ENCODE results near the gene MYO1B. TPM values are rescaled to one million over a fixed set of nuclear protein-coding genes. Genes with fewer than 3 reads are reported as not detected.

MYO1B gene
- polyA plus RNA-seq, 1 donor (not counting 4 experiments of a cell fraction or from before 2014, with no cell fraction given): 277 TPM

- Histone ChIP-seq H3K79me2 (ENCODE audit: control insufficient read depth, insufficient read depth, low read length) (no peaks in the 10 kb centered on the region), H3K4me2 (ENCODE audit: control insufficient read depth, extremely low read depth, insufficient read depth, low read depth, low read length) (no peak overlapping the region), H3K27me3 (ENCODE audit: control insufficient read depth, extremely low read depth, insufficient read depth, low read length) (no peaks in the 10 kb centered on the region), H3K9me1 (ENCODE audit: control insufficient read depth, extremely low read depth, insufficient read depth, low read length) (no peaks in the 10 kb centered on the region), H2AFZ (ENCODE audit: control insufficient read depth, low read length) (no peak overlapping the region), H3K4me1 (ENCODE audit: control insufficient read depth, extremely low read depth, insufficient read depth, low read length) (peaks cover 41% of the 10 kb centered on the region), H3K4me3 (ENCODE audit: control insufficient read depth in 2 of 3, extremely low read depth in 1 of 3, insufficient read depth in 2 of 3, low read depth in 1 of 3, low read length in 3 of 3) (no peak overlapping the region), H3K9ac (ENCODE audit: control insufficient read depth, extremely low read depth, insufficient read depth, low read length) (no peak overlapping the region), H3K36me3 (ENCODE audit: control insufficient read depth in 2 of 2, extremely low read depth in 1 of 2, insufficient read depth in 2 of 2, low read length in 2 of 2) (no peaks in the 10 kb centered on the region), H3K27ac (ENCODE audit: control insufficient read depth, insufficient read depth, low read length) (no peak overlapping the region), H4K20me1 (ENCODE audit: control insufficient read depth, extremely low read depth, insufficient read depth, low read length) (no peaks in the 10 kb centered on the region), H3K9me3 (ENCODE audit: control insufficient read depth, low read depth, low read length) (no peaks in the 10 kb centered on the region)
- dilution Hi-C loops (cut with MboI; ENCODE audit: extremely low pct_ligation_motif_present, low sequenced_read_pairs): no loop called here
- TF ChIP-seq CTCF (optimal IDR thresholded peaks at IDR 0.05 in 1 of 3, IDR thresholded peaks at IDR 0.05 in 1 of 3, conservative IDR thresholded peaks at IDR 0.05 in 1 of 3; ENCODE audit: extremely low read depth in 1 of 3, insufficient read depth in 2 of 3, low read length in 3 of 3) (no peak), EZH2 (IDR thresholded peaks at IDR 0.05; ENCODE audit: low read length) (no peak)
- FAIRE-seq: no peak
- no peak for DNase-seq (ENCODE audit: low read depth, low spot score)
Measured at GRCh38 chr2:191198271-191198670, 46.9 kb upstream of the MYO1B start.

- Histone ChIP-seq H3K9ac (ENCODE audit: control insufficient read depth, extremely low read depth, insufficient read depth, low read length) (no peak overlapping the region), H3K27ac (ENCODE audit: control insufficient read depth, insufficient read depth, low read length) (no peak overlapping the region), H3K9me3 (ENCODE audit: control insufficient read depth, low read depth, low read length) (no peaks in the 10 kb centered on the region), H3K79me2 (ENCODE audit: control insufficient read depth, insufficient read depth, low read length) (no peaks in the 10 kb centered on the region), H3K4me1 (ENCODE audit: control insufficient read depth, extremely low read depth, insufficient read depth, low read length) (peaks cover 25% of the 10 kb centered on the region), H3K9me1 (ENCODE audit: control insufficient read depth, extremely low read depth, insufficient read depth, low read length) (no peaks in the 10 kb centered on the region), H3K36me3 (ENCODE audit: control insufficient read depth in 2 of 2, extremely low read depth in 1 of 2, insufficient read depth in 2 of 2, low read length in 2 of 2) (no peaks in the 10 kb centered on the region), H3K27me3 (ENCODE audit: control insufficient read depth, extremely low read depth, insufficient read depth, low read length) (no peaks in the 10 kb centered on the region), H3K4me3 (ENCODE audit: control insufficient read depth in 2 of 3, extremely low read depth in 1 of 3, insufficient read depth in 2 of 3, low read depth in 1 of 3, low read length in 3 of 3) (no peak overlapping the region), H2AFZ (ENCODE audit: control insufficient read depth, low read length) (no peak overlapping the region), H3K4me2 (ENCODE audit: control insufficient read depth, extremely low read depth, insufficient read depth, low read depth, low read length) (no peak overlapping the region), H4K20me1 (ENCODE audit: control insufficient read depth, extremely low read depth, insufficient read depth, low read length) (no peaks in the 10 kb centered on the region)
- TF ChIP-seq EZH2 (IDR thresholded peaks at IDR 0.05; ENCODE audit: low read length): no peak
- dilution Hi-C loops (cut with MboI; ENCODE audit: extremely low pct_ligation_motif_present, low sequenced_read_pairs): no loop called here
- FAIRE-seq (no peak), DNase-seq (ENCODE audit: low read depth, low spot score) (no peak)
Measured at GRCh38 chr2:191199929-191200512, 45.2 kb upstream of the MYO1B start.

- H4K20me1 ChIP-seq (ENCODE audit: control insufficient read depth, extremely low read depth, insufficient read depth, low read length): no peaks in the 10 kb centered on the region
- no peaks in the 10 kb centered on the region for H3K36me3 ChIP-seq (ENCODE audit: control insufficient read depth in 2 of 2, extremely low read depth in 1 of 2, insufficient read depth in 2 of 2, low read length in 2 of 2)
- H3K4me3 ChIP-seq (ENCODE audit: control insufficient read depth in 2 of 3, extremely low read depth in 1 of 3, insufficient read depth in 2 of 3, low read depth in 1 of 3, low read length in 3 of 3): no peak overlapping the region
- no peaks in the 10 kb centered on the region for H3K9me3 ChIP-seq (ENCODE audit: control insufficient read depth, low read depth, low read length)
- peak overlapping the region; percentile 94 for H3K27ac ChIP-seq (ENCODE audit: control insufficient read depth, insufficient read depth, low read length)
- H3K4me2 ChIP-seq (ENCODE audit: control insufficient read depth, extremely low read depth, insufficient read depth, low read depth, low read length): no peak overlapping the region
- H3K4me1 ChIP-seq (ENCODE audit: control insufficient read depth, extremely low read depth, insufficient read depth, low read length): peaks cover 23% of the 10 kb centered on the region
- dilution Hi-C loops (cut with MboI; ENCODE audit: extremely low pct_ligation_motif_present, low sequenced_read_pairs): no loop called here
- H2AFZ ChIP-seq (ENCODE audit: control insufficient read depth, low read length): no peak overlapping the region
- H3K9me1 ChIP-seq (ENCODE audit: control insufficient read depth, extremely low read depth, insufficient read depth, low read length): no peaks in the 10 kb centered on the region
- no peaks in the 10 kb centered on the region for H3K79me2 ChIP-seq (ENCODE audit: control insufficient read depth, insufficient read depth, low read length)
- no peak for FAIRE-seq
- no peak overlapping the region for H3K9ac ChIP-seq (ENCODE audit: control insufficient read depth, extremely low read depth, insufficient read depth, low read length)
- no peak for DNase-seq (ENCODE audit: low read depth, low spot score)
- TF ChIP-seq CTCF (optimal IDR thresholded peaks at IDR 0.05 in 1 of 3, IDR thresholded peaks at IDR 0.05 in 1 of 3, conservative IDR thresholded peaks at IDR 0.05 in 1 of 3; ENCODE audit: extremely low read depth in 1 of 3, insufficient read depth in 2 of 3, low read length in 3 of 3) (no peak), EZH2 (IDR thresholded peaks at IDR 0.05; ENCODE audit: low read length) (no peak)
- H3K27me3 ChIP-seq (ENCODE audit: control insufficient read depth, extremely low read depth, insufficient read depth, low read length): no peaks in the 10 kb centered on the region
Measured at GRCh38 chr2:191200910-191201309, 44.3 kb upstream of the MYO1B start.
